ENCODE data around the gene FAM111A. TPM values are rescaled to one million over a fixed set of nuclear protein-coding genes. Genes with fewer than 3 reads are reported as not detected.

FAM111A gene
- total RNA-seq, 1 experiment from 2014 or later: 64.1 TPM

GRCh38 chr11:59185386-59185945 lies 42.8 kb downstream of the FAM111A start:
- H3K9ac ChIP-seq (ENCODE audit: low read length): no peak overlapping the region
- no peaks in the 10 kb centered on the region for H3K27me3 ChIP-seq (ENCODE audit: low read length)
- H3K4me2 ChIP-seq (ENCODE audit: low read depth, low read length, poor library complexity, severe bottlenecking): no peak overlapping the region
- H3K4me1 ChIP-seq (ENCODE audit: low read length): peaks cover 6% of the 10 kb centered on the region
- no peak overlapping the region for H3K27ac ChIP-seq (ENCODE audit: low read length)
- no peak overlapping the region for H3K4me3 ChIP-seq (ENCODE audit: low read length)
- H3K9me2 ChIP-seq (replicated peaks; ENCODE audit: insufficient read depth, low read length): no peaks in the 10 kb centered on the region
- no peaks in the 10 kb centered on the region for H3K36me3 ChIP-seq (ENCODE audit: insufficient read depth, low read length)
- 0 out of 2 replicates have a peak, but pooled peaks cover 6% of the 10 kb centered on the region for H4K20me1 ChIP-seq (ENCODE audit: insufficient read depth, low read depth, low read length)
- H3K9me3 ChIP-seq (ENCODE audit: low read length): no peaks in the 10 kb centered on the region
- H2AFZ ChIP-seq (ENCODE audit: low read length): no peak overlapping the region
- H3K79me2 ChIP-seq (ENCODE audit: low read length): no peaks in the 10 kb centered on the region
- DNase-seq: no peak

- H3K36me3 ChIP-seq (ENCODE audit: insufficient read depth, low read length): no peaks in the 10 kb centered on the region
- H3K4me2 ChIP-seq (ENCODE audit: low read depth, low read length, poor library complexity, severe bottlenecking): no peak overlapping the region
- H4K20me1 ChIP-seq (ENCODE audit: insufficient read depth, low read depth, low read length): 0 out of 2 replicates have a peak, but pooled peaks cover 3% of the 10 kb centered on the region
- H3K79me2 ChIP-seq (ENCODE audit: low read length): no peaks in the 10 kb centered on the region
- H3K4me3 ChIP-seq (ENCODE audit: low read length): no peak overlapping the region
- H3K27ac ChIP-seq (ENCODE audit: low read length): no peak overlapping the region
- no peak overlapping the region for H3K9ac ChIP-seq (ENCODE audit: low read length)
- H3K27me3 ChIP-seq (ENCODE audit: low read length): no peaks in the 10 kb centered on the region
- H3K9me2 ChIP-seq (replicated peaks; ENCODE audit: insufficient read depth, low read length): no peaks in the 10 kb centered on the region
- peaks cover 6% of the 10 kb centered on the region for H3K4me1 ChIP-seq (ENCODE audit: low read length)
- peak overlapping the region; percentile 69; the same call in 1 of the 2 replicates for H2AFZ ChIP-seq (ENCODE audit: low read length)
- no peaks in the 10 kb centered on the region for H3K9me3 ChIP-seq (ENCODE audit: low read length)
- peak; percentile 86 for DNase-seq
These were observed 43.5 kb downstream of the FAM111A start for GRCh38 chr11:59186130-59186594.

GRCh38 chr11:59187035-59187434 lies 44.4 kb downstream of the FAM111A start:
- Histone ChIP-seq H3K9me2 (replicated peaks; ENCODE audit: insufficient read depth, low read length) (no peaks in the 10 kb centered on the region), H3K27me3 (ENCODE audit: low read length) (no peaks in the 10 kb centered on the region), H3K9ac (ENCODE audit: low read length) (no peak overlapping the region), H4K20me1 (ENCODE audit: insufficient read depth, low read depth, low read length) (0 out of 2 replicates have a peak, but pooled peaks cover 3% of the 10 kb centered on the region), H3K4me1 (ENCODE audit: low read length) (peaks cover 6% of the 10 kb centered on the region), H3K4me3 (ENCODE audit: low read length) (no peak overlapping the region), H3K27ac (ENCODE audit: low read length) (no peak overlapping the region), H3K79me2 (ENCODE audit: low read length) (no peaks in the 10 kb centered on the region), H3K4me2 (ENCODE audit: low read depth, low read length, poor library complexity, severe bottlenecking) (no peak overlapping the region), H2AFZ (ENCODE audit: low read length) (no peak overlapping the region), H3K36me3 (ENCODE audit: insufficient read depth, low read length) (no peaks in the 10 kb centered on the region), H3K9me3 (ENCODE audit: low read length) (no peaks in the 10 kb centered on the region)
- no peak for DNase-seq

GRCh38 chr11:59187587-59187986 lies 44.9 kb downstream of the FAM111A start:
- Histone ChIP-seq H3K4me3 (ENCODE audit: low read length) (no peak overlapping the region), H3K79me2 (ENCODE audit: low read length) (no peaks in the 10 kb centered on the region), H2AFZ (ENCODE audit: low read length) (no peak overlapping the region), H3K4me1 (ENCODE audit: low read length) (peaks cover 6% of the 10 kb centered on the region), H3K9me2 (replicated peaks; ENCODE audit: insufficient read depth, low read length) (no peaks in the 10 kb centered on the region), H3K4me2 (ENCODE audit: low read depth, low read length, poor library complexity, severe bottlenecking) (no peak overlapping the region), H4K20me1 (ENCODE audit: insufficient read depth, low read depth, low read length) (0 out of 2 replicates have a peak, but pooled peaks cover 3% of the 10 kb centered on the region), H3K9me3 (ENCODE audit: low read length) (no peaks in the 10 kb centered on the region), H3K9ac (ENCODE audit: low read length) (no peak overlapping the region), H3K36me3 (ENCODE audit: insufficient read depth, low read length) (no peaks in the 10 kb centered on the region), H3K27ac (ENCODE audit: low read length) (no peak overlapping the region), H3K27me3 (ENCODE audit: low read length) (no peaks in the 10 kb centered on the region)
- DNase-seq: no peak

GRCh38 chr11:59188954-59189353 lies 46.3 kb downstream of the FAM111A start:
- no peaks in the 10 kb centered on the region for H3K9me3 ChIP-seq (ENCODE audit: low read length)
- no peaks in the 10 kb centered on the region for H3K79me2 ChIP-seq (ENCODE audit: low read length)
- H3K9me2 ChIP-seq (replicated peaks; ENCODE audit: insufficient read depth, low read length): no peaks in the 10 kb centered on the region
- H2AFZ ChIP-seq (ENCODE audit: low read length): no peak overlapping the region
- H3K4me2 ChIP-seq (ENCODE audit: low read depth, low read length, poor library complexity, severe bottlenecking): no peak overlapping the region
- no peak for DNase-seq
- no peak overlapping the region for H3K9ac ChIP-seq (ENCODE audit: low read length)
- H3K4me1 ChIP-seq (ENCODE audit: low read length): peaks cover 5% of the 10 kb centered on the region
- H3K4me3 ChIP-seq (ENCODE audit: low read length): no peak overlapping the region
- no peaks in the 10 kb centered on the region for H4K20me1 ChIP-seq (ENCODE audit: insufficient read depth, low read depth, low read length)
- no peaks in the 10 kb centered on the region for H3K36me3 ChIP-seq (ENCODE audit: insufficient read depth, low read length)
- no peak overlapping the region for H3K27ac ChIP-seq (ENCODE audit: low read length)
- H3K27me3 ChIP-seq (ENCODE audit: low read length): no peaks in the 10 kb centered on the region

- H4K20me1 ChIP-seq (ENCODE audit: insufficient read depth, low read depth, low read length): no peaks in the 10 kb centered on the region
- no peak overlapping the region for H2AFZ ChIP-seq (ENCODE audit: low read length)
- no peaks in the 10 kb centered on the region for H3K9me3 ChIP-seq (ENCODE audit: low read length)
- no peak overlapping the region for H3K4me3 ChIP-seq (ENCODE audit: low read length)
- H3K9me2 ChIP-seq (replicated peaks; ENCODE audit: insufficient read depth, low read length): no peaks in the 10 kb centered on the region
- H3K27me3 ChIP-seq (ENCODE audit: low read length): no peaks in the 10 kb centered on the region
- no peaks in the 10 kb centered on the region for H3K4me1 ChIP-seq (ENCODE audit: low read length)
- H3K4me2 ChIP-seq (ENCODE audit: low read depth, low read length, poor library complexity, severe bottlenecking): no peak overlapping the region
- H3K79me2 ChIP-seq (ENCODE audit: low read length): no peaks in the 10 kb centered on the region
- H3K27ac ChIP-seq (ENCODE audit: low read length): no peak overlapping the region
- no peak for DNase-seq
- H3K36me3 ChIP-seq (ENCODE audit: insufficient read depth, low read length): no peaks in the 10 kb centered on the region
- no peak overlapping the region for H3K9ac ChIP-seq (ENCODE audit: low read length)
These were observed 47.3 kb downstream of the FAM111A start for GRCh38 chr11:59189986-59190385.

- Histone ChIP-seq H3K9ac (ENCODE audit: low read length) (no peak overlapping the region), H3K79me2 (ENCODE audit: low read length) (no peaks in the 10 kb centered on the region), H3K9me3 (ENCODE audit: low read length) (no peaks in the 10 kb centered on the region), H3K4me1 (ENCODE audit: low read length) (no peaks in the 10 kb centered on the region), H3K36me3 (ENCODE audit: insufficient read depth, low read length) (no peaks in the 10 kb centered on the region), H3K9me2 (replicated peaks; ENCODE audit: insufficient read depth, low read length) (no peaks in the 10 kb centered on the region), H2AFZ (ENCODE audit: low read length) (no peak overlapping the region), H4K20me1 (ENCODE audit: insufficient read depth, low read depth, low read length) (no peaks in the 10 kb centered on the region), H3K4me3 (ENCODE audit: low read length) (no peak overlapping the region), H3K4me2 (ENCODE audit: low read depth, low read length, poor library complexity, severe bottlenecking) (no peak overlapping the region), H3K27me3 (ENCODE audit: low read length) (no peaks in the 10 kb centered on the region), H3K27ac (ENCODE audit: low read length) (no peak overlapping the region)
- DNase-seq: no peak
These were observed 48.4 kb downstream of the FAM111A start for GRCh38 chr11:59191095-59191494.

- H3K9ac ChIP-seq (ENCODE audit: low read length): no peak overlapping the region
- H3K79me2 ChIP-seq (ENCODE audit: low read length): no peaks in the 10 kb centered on the region
- no peak for DNase-seq
- no peak overlapping the region for H3K4me3 ChIP-seq (ENCODE audit: low read length)
- H3K27ac ChIP-seq (ENCODE audit: low read length): no peak overlapping the region
- no peaks in the 10 kb centered on the region for H4K20me1 ChIP-seq (ENCODE audit: insufficient read depth, low read depth, low read length)
- no peaks in the 10 kb centered on the region for H3K27me3 ChIP-seq (ENCODE audit: low read length)
- H3K36me3 ChIP-seq (ENCODE audit: insufficient read depth, low read length): no peaks in the 10 kb centered on the region
- H3K4me2 ChIP-seq (ENCODE audit: low read depth, low read length, poor library complexity, severe bottlenecking): no peak overlapping the region
- H3K4me1 ChIP-seq (ENCODE audit: low read length): no peaks in the 10 kb centered on the region
- H2AFZ ChIP-seq (ENCODE audit: low read length): no peak overlapping the region
- no peaks in the 10 kb centered on the region for H3K9me3 ChIP-seq (ENCODE audit: low read length)
- H3K9me2 ChIP-seq (replicated peaks; ENCODE audit: insufficient read depth, low read length): no peaks in the 10 kb centered on the region
These were observed 49.2 kb downstream of the FAM111A start for GRCh38 chr11:59191890-59192289.

Measured in Karpas-422 (cell line).